ENCODE data around the gene KLHL14. TPM values are rescaled to one million over a fixed set of nuclear protein-coding genes. Genes with fewer than 3 reads are reported as not detected.

KLHL14 gene, protein sequence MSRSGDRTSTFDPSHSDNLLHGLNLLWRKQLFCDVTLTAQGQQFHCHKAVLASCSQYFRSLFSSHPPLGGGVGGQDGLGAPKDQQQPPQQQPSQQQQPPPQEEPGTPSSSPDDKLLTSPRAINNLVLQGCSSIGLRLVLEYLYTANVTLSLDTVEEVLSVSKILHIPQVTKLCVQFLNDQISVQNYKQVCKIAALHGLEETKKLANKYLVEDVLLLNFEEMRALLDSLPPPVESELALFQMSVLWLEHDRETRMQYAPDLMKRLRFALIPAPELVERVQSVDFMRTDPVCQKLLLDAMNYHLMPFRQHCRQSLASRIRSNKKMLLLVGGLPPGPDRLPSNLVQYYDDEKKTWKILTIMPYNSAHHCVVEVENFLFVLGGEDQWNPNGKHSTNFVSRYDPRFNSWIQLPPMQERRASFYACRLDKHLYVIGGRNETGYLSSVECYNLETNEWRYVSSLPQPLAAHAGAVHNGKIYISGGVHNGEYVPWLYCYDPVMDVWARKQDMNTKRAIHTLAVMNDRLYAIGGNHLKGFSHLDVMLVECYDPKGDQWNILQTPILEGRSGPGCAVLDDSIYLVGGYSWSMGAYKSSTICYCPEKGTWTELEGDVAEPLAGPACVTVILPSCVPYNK
- 10 to 100 TPM in 1 of 2 donors, 1 to 10 TPM in 1; 2.9 to 10.3 TPM for total RNA-seq
- 10 to 100 TPM; 10.0 to 12.5 TPM for polyA plus RNA-seq (ENCODE audit: insufficient read length in 2 of 2)
- long read RNA-seq, donor 1, result 0 reads
- long read RNA-seq, donor 2, result 0 reads
- long read RNA-seq, donor 3, result 0 reads
- long read RNA-seq, donor 4, result 0 reads

DNA sequence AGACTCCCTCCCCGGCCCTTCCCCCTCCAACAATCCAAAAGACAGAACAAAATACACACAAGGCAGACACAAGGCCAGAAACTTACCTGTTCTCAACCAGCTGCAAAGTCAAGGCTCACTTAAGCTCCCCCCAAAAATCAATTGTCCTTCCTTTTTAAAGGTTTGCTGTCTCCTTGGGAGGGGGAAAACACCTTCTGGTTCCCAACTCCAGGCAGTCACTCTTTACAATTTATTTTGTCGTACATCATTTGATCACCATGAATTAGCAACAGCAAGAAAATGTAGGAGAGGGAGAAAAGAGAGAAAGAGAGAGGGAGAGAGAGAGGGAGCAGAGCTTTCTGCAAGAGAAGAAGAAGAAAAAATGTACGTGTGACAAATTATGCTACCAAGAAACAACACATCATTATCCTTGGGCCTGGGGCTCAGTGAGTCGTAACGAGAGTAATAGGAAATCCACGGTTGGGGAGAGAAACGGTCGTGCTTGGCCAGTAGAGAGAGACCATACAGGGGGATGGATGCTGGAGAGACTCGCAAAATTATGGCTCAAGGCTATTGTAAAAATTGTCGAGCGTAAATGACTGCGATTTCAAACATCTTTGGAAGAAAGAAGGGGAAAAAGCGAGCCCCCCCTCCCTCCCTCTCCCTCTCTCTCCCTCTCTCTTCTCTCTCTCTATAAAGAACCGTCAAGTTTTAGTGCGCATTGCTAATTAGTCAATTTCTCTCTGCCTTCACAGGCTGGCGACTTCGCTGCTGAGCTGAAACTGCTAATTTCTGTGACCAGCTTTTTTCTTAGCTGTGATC is at the start of gene KLHL14:
Gene KLHL14, minus strand, starts transcription at position 443 of the 801 bp plus-strand sequence. CDS start 2,432 bp downstream, outside the sequence.
- Histone ChIP-seq H3K36me3 (ENCODE audit: control insufficient read depth, insufficient read depth, low read length) (no peaks in the 10 kb centered on the region), H3K9me3 (ENCODE audit: control insufficient read depth, insufficient read depth, low read length) (no peaks in the 10 kb centered on the region), H3K27ac (ENCODE audit: low read depth, low read length) (no peak within 1 kb of the TSS), H3K4me1 (ENCODE audit: control insufficient read depth, insufficient read depth, low read length) (peaks cover 21% of the 10 kb centered on the region), H3K27me3 (ENCODE audit: control insufficient read depth, insufficient read depth, low read length) (peaks cover 34% of the 10 kb centered on the region), H3K4me3 (ENCODE audit: low read depth, low read length) (peak within 1 kb of the TSS; percentile 44)
- peak in 2 of 6 donors; percentile 65 to 85 for DNase-seq (ENCODE audit: low read depth in 4 of 6, low spot score in 6 of 6)
- WGBS (ENCODE audit: insufficient coverage), result 6% methylated on average over 6 of the region's 17 CpGs

DNA sequence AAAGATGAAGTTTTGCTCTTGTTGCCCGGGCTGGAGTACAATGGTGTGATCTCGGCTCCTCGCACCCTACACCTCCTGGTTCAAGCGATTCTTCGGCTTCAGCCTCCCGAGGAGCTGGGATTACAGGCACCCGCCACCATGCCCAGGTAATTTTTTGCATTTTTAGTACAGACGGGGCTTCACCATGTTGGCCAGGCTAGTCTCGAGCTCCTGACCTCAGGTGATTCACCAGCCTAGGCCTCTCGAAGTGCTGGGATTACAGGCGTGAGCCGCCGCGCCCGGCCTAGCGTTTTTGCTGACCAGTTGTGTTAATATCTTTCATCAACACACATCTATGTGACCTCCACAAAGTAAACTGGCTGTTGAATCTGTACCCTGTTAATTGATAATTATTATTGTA is 49.4 kb upstream of the KLHL14 start:
- 91% methylated on average over 10 of the region's 16 CpGs for WGBS (ENCODE audit: insufficient coverage)
- Histone ChIP-seq H3K4me3 (ENCODE audit: low read depth, low read length) (no peak overlapping the region), H3K36me3 (ENCODE audit: control insufficient read depth, insufficient read depth, low read length) (no peaks in the 10 kb centered on the region), H3K4me1 (ENCODE audit: control insufficient read depth, insufficient read depth, low read length) (no peaks in the 10 kb centered on the region), H3K27ac (ENCODE audit: low read depth, low read length) (no peak overlapping the region), H3K27me3 (ENCODE audit: control insufficient read depth, insufficient read depth, low read length) (no peaks in the 10 kb centered on the region), H3K9me3 (ENCODE audit: control insufficient read depth, insufficient read depth, low read length) (no peaks in the 10 kb centered on the region)
- no peak for DNase-seq (ENCODE audit: low read depth in 4 of 6, low spot score in 6 of 6)

DNA sequence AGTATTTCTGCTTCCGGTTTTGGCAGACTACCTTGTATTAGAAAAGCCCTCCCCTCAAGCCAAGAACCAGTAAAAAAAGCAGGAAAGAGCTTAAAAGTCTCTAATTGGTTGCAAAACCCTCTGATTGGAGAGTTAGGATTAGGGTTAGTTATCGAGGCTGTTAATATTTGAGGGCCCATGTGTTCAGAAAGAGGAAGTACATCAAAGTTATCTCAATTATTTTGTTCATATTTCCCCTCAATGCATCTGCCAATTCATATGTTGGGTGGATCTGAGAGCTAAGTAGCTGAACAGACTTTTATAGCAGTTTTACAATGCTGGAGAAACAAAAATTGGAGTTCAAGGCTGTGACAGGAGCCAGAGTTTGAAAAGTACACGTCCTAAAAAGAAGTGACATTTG is 43.1 kb upstream of the KLHL14 start:
- Histone ChIP-seq H3K27ac (ENCODE audit: low read depth, low read length) (no peak overlapping the region), H3K9me3 (ENCODE audit: control insufficient read depth, insufficient read depth, low read length) (no peaks in the 10 kb centered on the region), H3K27me3 (ENCODE audit: control insufficient read depth, insufficient read depth, low read length) (no peaks in the 10 kb centered on the region), H3K4me1 (ENCODE audit: control insufficient read depth, insufficient read depth, low read length) (no peaks in the 10 kb centered on the region), H3K4me3 (ENCODE audit: low read depth, low read length) (no peak overlapping the region), H3K36me3 (ENCODE audit: control insufficient read depth, insufficient read depth, low read length) (no peaks in the 10 kb centered on the region)
- no peak for DNase-seq (ENCODE audit: low read depth in 4 of 6, low spot score in 6 of 6)
- 80% methylated on average over 1 of the region's 3 CpGs for WGBS (ENCODE audit: insufficient coverage)

DNA sequence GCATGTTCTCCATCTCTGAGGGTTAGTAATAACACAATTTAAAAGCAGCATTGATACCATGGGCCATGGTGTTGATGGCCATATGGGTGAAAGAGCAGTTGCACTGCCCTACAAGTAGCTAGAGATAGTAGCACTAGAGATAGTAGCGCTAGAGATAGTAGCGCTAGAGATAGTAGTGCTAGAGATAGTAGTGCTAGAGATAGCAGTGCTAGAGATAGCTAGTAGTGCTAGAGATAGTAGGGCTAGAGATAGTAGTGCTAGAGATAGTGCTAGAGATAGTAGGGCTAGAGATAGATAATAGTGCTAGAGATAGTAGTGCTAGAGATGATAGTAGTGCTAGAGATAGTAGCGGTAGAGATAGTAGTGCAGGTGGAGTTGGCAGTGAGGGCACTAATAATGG is 39.5 kb upstream of the KLHL14 start:
- no peak for DNase-seq (ENCODE audit: low read depth in 4 of 6, low spot score in 6 of 6)
- H3K4me3 ChIP-seq (ENCODE audit: low read depth, low read length), result no peak overlapping the region
- no peaks in the 10 kb centered on the region for H3K36me3 ChIP-seq (ENCODE audit: control insufficient read depth, insufficient read depth, low read length)
- WGBS (ENCODE audit: insufficient coverage), result 95% methylated on average over 3 of the region's 3 CpGs
- H3K27me3 ChIP-seq (ENCODE audit: control insufficient read depth, insufficient read depth, low read length), result no peaks in the 10 kb centered on the region
- H3K4me1 ChIP-seq (ENCODE audit: control insufficient read depth, insufficient read depth, low read length), result no peaks in the 10 kb centered on the region
- no peaks in the 10 kb centered on the region for H3K9me3 ChIP-seq (ENCODE audit: control insufficient read depth, insufficient read depth, low read length)
- no peak overlapping the region for H3K27ac ChIP-seq (ENCODE audit: low read depth, low read length)

DNA sequence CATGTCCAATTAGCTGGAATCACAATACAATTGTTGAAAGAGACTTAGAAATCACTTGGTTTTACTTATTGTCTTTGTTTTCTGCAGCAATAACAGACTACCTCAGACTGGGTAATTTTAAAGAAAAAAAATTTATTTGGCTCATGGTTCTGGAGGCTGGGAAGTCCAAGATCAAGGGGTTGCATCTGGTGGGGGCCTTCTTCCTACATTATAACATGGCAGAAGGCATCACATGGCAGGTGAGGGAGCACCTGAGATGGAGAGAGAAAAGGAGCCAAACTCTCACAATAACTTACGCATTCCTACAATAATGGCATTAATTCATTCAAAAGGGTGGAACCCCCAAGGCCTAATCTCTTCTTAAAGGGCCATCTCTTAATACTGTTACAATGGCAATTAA is 37.5 kb upstream of the KLHL14 start:
- no CpG with 5 or more reads among the region's 1 CpG for WGBS (ENCODE audit: insufficient coverage)
- Histone ChIP-seq H3K4me3 (ENCODE audit: low read depth, low read length) (no peak overlapping the region), H3K9me3 (ENCODE audit: control insufficient read depth, insufficient read depth, low read length) (no peaks in the 10 kb centered on the region), H3K27me3 (ENCODE audit: control insufficient read depth, insufficient read depth, low read length) (no peaks in the 10 kb centered on the region), H3K36me3 (ENCODE audit: control insufficient read depth, insufficient read depth, low read length) (no peaks in the 10 kb centered on the region), H3K4me1 (ENCODE audit: control insufficient read depth, insufficient read depth, low read length) (no peaks in the 10 kb centered on the region), H3K27ac (ENCODE audit: low read depth, low read length) (no peak overlapping the region)
- no peak for DNase-seq (ENCODE audit: low read depth in 4 of 6, low spot score in 6 of 6)

DNA sequence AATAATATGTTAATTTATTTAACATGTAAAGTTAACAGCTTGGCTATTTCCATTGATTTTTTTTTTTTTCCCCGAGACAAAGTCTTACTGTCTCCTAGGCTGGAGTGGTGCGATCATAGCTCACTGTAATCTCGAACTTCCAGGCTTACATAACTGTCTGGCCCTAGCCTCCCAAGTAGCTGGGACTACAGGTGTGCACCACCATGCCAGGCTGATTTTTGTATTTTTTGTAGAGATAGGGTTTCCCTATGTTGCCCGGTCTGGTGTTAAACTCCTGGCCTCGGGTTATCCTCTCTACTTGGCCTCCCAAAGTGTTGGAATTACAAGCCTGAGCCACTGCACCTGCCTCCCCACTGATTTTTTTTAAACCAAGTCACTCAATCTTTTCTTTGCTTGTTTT is 32.5 kb upstream of the KLHL14 start:
- Histone ChIP-seq H3K9me3 (ENCODE audit: control insufficient read depth, insufficient read depth, low read length) (no peaks in the 10 kb centered on the region), H3K27ac (ENCODE audit: low read depth, low read length) (no peak overlapping the region), H3K4me3 (ENCODE audit: low read depth, low read length) (no peak overlapping the region), H3K36me3 (ENCODE audit: control insufficient read depth, insufficient read depth, low read length) (no peaks in the 10 kb centered on the region), H3K4me1 (ENCODE audit: control insufficient read depth, insufficient read depth, low read length) (no peaks in the 10 kb centered on the region), H3K27me3 (ENCODE audit: control insufficient read depth, insufficient read depth, low read length) (no peaks in the 10 kb centered on the region)
- no peak for DNase-seq (ENCODE audit: low read depth in 4 of 6, low spot score in 6 of 6)
- 83% methylated on average over 1 of the region's 5 CpGs for WGBS (ENCODE audit: insufficient coverage)

DNA sequence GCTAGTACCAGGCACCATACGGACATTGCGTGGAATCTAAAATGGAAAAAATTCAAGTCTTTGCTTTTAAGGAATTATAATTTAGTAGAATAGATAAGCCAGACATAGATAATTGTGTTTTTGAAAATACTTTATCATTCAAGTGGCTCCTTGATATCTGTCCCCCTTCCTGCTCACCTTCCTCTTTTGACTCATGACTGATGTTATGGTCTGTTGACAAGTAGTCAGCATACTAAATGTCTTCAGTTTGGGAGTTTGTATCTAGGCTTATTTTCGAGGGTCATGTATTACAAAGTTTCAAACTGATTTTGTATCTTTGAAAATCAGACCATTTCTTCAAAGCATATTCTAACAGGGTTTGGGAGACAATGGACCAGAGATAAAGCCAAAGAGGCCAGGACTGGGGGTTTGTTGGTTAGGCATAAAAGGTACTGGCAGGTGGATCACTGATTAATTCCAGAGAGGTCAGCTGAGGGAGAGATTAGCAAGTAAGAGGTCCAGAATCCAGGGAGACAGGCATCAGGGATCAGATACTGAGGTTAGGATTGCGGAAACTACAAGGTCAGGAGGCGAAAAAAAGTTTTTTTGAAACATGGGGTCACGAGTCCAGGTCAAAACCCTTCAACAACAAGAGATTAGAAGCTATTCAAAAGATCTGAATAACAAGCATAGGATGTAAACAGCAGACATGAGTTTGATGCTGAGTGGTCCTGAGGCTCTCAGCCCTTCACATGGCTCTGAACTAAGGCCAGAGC is 31.5 kb upstream of the KLHL14 start:
- H3K27ac ChIP-seq (ENCODE audit: low read depth, low read length), result no peak overlapping the region
- no peak overlapping the region for H3K4me3 ChIP-seq (ENCODE audit: low read depth, low read length)
- no peaks in the 10 kb centered on the region for H3K27me3 ChIP-seq (ENCODE audit: control insufficient read depth, insufficient read depth, low read length)
- no peak for DNase-seq (ENCODE audit: low read depth in 4 of 6, low spot score in 6 of 6)
- WGBS (ENCODE audit: insufficient coverage), result no CpG with 5 or more reads among the region's 6 CpGs
- no peaks in the 10 kb centered on the region for H3K4me1 ChIP-seq (ENCODE audit: control insufficient read depth, insufficient read depth, low read length)
- H3K9me3 ChIP-seq (ENCODE audit: control insufficient read depth, insufficient read depth, low read length), result no peaks in the 10 kb centered on the region
- no peaks in the 10 kb centered on the region for H3K36me3 ChIP-seq (ENCODE audit: control insufficient read depth, insufficient read depth, low read length)

DNA sequence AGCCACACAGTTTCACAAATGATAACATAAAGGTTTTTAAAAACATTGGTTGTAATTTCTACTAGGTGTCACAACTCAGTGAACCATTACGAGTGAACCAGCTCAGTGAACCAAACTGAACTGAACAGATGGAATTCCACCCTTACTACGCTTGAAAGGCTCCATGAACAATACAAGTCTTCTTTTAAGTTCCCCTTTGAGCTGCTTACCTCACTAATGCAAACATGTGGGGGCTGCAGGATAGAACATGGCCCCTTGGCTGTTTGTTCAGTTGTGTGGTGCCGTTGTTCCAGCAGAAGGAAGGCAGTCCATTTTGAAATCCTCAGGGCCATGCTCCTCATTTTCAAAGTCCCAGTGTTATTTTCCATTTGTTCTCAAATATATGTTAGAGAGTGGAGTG is 30.7 kb upstream of the KLHL14 start:
- H3K4me1 ChIP-seq (ENCODE audit: control insufficient read depth, insufficient read depth, low read length), result no peaks in the 10 kb centered on the region
- H3K36me3 ChIP-seq (ENCODE audit: control insufficient read depth, insufficient read depth, low read length), result no peaks in the 10 kb centered on the region
- H3K27ac ChIP-seq (ENCODE audit: low read depth, low read length), result no peak overlapping the region
- peak in 2 of 6 donors; percentile 4 to 10 for DNase-seq (ENCODE audit: low read depth in 4 of 6, low spot score in 6 of 6)
- no peaks in the 10 kb centered on the region for H3K27me3 ChIP-seq (ENCODE audit: control insufficient read depth, insufficient read depth, low read length)
- 40% methylated on average over 1 of the region's 3 CpGs for WGBS (ENCODE audit: insufficient coverage)
- no peaks in the 10 kb centered on the region for H3K9me3 ChIP-seq (ENCODE audit: control insufficient read depth, insufficient read depth, low read length)
- no peak overlapping the region for H3K4me3 ChIP-seq (ENCODE audit: low read depth, low read length)
